Activated naive CD4-positive, alpha-beta T cell treated with anti-CD3 and anti-CD28 coated beads, Interleukin-2, amount 10 ng/mL, durations not matched to agents 7 days and 5 days (primary cell): ENCODE results near the gene GMCL1.
"Not testable (repeated sequence)": the region's sequence is repeated elsewhere in the genome, so short reads cannot be mapped to it uniquely, and the experiment has no call there.

ENCODE experiments used
- CTCF ChIA-PET: fragments of 350-600 bp; sonication (Branson Sonifier 250); formaldehyde crosslinking; loops from one replicate; lab custom pipeline; 2021; ENCODE audit warnings: antibody characterized with exemption; lab: Charles Lee
- DNase-seq: peaks from one replicate; pipeline ENCODE4 v3.0.0-alpha.2; 2020
- H3K27ac Mint-ChIP-seq: one replicate; pipeline ENCODE4 v1.8.0; 2021; ENCODE audit warnings: mild to moderate bottlenecking, moderate library complexity, mixed read lengths
- H3K27me3 Mint-ChIP-seq: one replicate; pipeline ENCODE4 v1.8.0; 2021; ENCODE audit warnings: mild to moderate bottlenecking, mixed read lengths
- H3K36me3 Mint-ChIP-seq: one replicate; pipeline ENCODE4 v1.8.0; 2021; ENCODE audit warnings: mixed read lengths
- H3K4me1 Mint-ChIP-seq: one replicate; pipeline ENCODE4 v1.8.0; 2021; ENCODE audit warnings: mixed read lengths
- H3K4me3 Mint-ChIP-seq: one replicate; pipeline ENCODE4 v1.8.0; 2021; ENCODE audit warnings: mild to moderate bottlenecking, moderate library complexity, mixed read lengths
- H3K9me3 Mint-ChIP-seq: one replicate; pipeline ENCODE4 v1.8.0; 2021; ENCODE audit warnings: mixed read lengths

GMCL1 gene

DNA sequence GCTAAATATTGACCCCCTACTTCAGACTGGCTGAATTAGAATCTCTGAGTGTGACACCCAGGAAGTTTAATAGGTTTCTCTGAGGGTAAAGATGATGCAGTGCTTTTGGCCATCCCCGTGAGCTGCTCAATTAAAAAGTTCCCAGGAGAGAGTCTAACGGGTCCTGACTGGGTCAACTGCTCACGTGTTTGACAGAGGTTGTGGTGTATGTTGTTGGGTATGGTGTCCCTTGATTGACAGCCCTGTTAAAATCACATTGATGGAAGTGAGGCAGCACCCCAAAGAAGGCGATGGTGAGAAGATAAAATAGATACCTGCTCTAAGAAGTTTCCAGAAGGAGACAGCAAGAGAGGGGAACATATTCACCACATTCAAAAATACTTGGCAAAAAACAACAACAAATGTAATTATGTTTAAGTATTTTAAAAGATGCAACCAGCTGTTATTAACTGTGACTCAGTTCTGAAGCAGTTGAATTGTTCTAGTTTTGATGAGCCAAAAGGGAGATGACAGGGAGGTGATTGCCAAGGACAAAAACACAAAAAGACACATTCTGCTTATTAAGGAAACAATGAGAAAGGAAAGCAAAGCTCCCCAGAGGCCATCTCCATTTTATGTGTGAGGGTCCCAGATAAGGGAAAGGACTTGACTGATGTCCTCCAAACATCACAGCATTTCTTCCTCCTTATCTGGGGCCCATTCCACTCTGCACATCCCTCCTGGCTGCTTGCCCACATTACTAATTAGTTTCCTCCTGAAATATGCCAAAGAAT is 11.5 kb upstream of the GMCL1 start:
- CTCF ChIA-PET, result interaction anchor here (0.8 to 13.0 kb wide), 7 partner anchors 16 to 269 kb away, joined by 3 to 230 read pairs (median 4); no protein-coding TSS in a partner anchor
- Mint-ChIP-seq H3K36me3 (peaks cover 18% of the 10 kb centered on the region), H3K9me3 (no peaks in the 10 kb centered on the region), H3K4me3 (no peak overlapping the region), H3K4me1 (peaks cover 7% of the 10 kb centered on the region), H3K27me3 (no peaks in the 10 kb centered on the region), H3K27ac (no peak overlapping the region)
- DNase-seq, result no peak

DNA sequence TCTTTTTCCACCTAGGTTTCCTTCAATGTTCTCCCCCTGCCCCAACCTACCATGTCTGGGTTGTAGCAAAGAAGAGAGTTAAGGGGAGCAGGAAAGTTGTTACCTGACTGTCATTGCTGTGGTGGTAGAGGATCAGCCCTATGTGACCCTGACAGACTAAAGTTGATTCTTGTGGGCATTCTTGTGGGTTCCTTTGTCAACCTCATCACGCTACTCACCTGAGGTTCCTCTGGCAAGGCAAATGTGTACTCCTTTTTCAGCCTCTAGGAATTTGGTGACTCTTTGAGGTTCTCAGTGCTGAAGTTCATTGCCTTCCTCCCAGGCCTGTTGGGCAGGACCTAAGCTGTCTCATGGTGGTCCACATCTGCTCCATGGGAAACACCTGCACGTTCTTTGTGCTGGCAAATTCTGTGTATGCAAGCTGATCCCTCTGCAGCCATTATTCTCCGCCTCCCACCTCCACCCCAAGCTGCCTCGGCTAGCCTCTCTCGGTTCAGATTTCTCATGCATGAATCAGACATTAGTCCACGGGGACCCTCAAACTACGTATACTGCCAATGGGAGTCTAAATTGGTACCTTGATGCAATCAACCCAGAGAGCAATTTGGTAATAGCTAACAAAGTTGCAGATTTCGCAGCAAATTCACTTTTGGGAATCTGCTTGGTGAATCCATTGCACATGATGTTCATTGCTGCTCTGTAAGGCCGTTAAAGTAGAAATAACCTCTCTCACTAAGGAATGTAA is 1.5 kb upstream of the GMCL1 start:
- peaks cover 12% of the 10 kb centered on the region for H3K36me3 Mint-ChIP-seq
- DNase-seq, result no peak
- peaks cover 48% of the 10 kb centered on the region for H3K4me1 Mint-ChIP-seq
- H3K27ac Mint-ChIP-seq, result peak overlapping the region; percentile 95
- H3K27me3 Mint-ChIP-seq, result peaks cover 4% of the 10 kb centered on the region
- no peaks in the 10 kb centered on the region for H3K9me3 Mint-ChIP-seq
- CTCF ChIA-PET, result interaction anchor here (1.3 to 2.2 kb wide), 4 partner anchors 8 to 103 kb away, joined by 4 to 9 read pairs (median 6); no protein-coding TSS in a partner anchor
- peak overlapping the region; percentile 98 for H3K4me3 Mint-ChIP-seq

DNA sequence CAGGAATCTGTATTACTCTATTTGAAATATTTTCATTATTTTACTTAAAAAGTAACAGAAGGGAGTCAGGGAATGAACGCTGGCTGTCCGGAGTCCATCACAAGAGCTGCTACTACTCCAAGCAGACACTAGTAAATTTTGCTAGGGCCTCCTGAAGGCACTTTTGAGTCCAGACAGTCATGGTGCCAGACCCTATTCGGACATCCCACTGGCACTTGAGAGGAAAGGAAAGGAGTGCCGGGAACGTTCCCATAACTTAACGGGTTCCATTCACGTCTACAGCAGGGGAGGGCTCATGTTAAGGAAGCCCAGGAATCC is 563 bp upstream of the GMCL1 start:
- no peak for DNase-seq
- Mint-ChIP-seq H3K4me3 (peak overlapping the region; percentile 98), H3K27ac (peak overlapping the region; percentile 95), H3K4me1 (peaks cover 54% of the 10 kb centered on the region), H3K9me3 (no peaks in the 10 kb centered on the region), H3K36me3 (peaks cover 14% of the 10 kb centered on the region), H3K27me3 (peaks cover 4% of the 10 kb centered on the region)
- CTCF ChIA-PET, result interaction anchor here (1.3 to 2.2 kb wide), 3 partner anchors 9 to 104 kb away, joined by 4 to 9 read pairs (median 6); no protein-coding TSS in a partner anchor

DNA sequence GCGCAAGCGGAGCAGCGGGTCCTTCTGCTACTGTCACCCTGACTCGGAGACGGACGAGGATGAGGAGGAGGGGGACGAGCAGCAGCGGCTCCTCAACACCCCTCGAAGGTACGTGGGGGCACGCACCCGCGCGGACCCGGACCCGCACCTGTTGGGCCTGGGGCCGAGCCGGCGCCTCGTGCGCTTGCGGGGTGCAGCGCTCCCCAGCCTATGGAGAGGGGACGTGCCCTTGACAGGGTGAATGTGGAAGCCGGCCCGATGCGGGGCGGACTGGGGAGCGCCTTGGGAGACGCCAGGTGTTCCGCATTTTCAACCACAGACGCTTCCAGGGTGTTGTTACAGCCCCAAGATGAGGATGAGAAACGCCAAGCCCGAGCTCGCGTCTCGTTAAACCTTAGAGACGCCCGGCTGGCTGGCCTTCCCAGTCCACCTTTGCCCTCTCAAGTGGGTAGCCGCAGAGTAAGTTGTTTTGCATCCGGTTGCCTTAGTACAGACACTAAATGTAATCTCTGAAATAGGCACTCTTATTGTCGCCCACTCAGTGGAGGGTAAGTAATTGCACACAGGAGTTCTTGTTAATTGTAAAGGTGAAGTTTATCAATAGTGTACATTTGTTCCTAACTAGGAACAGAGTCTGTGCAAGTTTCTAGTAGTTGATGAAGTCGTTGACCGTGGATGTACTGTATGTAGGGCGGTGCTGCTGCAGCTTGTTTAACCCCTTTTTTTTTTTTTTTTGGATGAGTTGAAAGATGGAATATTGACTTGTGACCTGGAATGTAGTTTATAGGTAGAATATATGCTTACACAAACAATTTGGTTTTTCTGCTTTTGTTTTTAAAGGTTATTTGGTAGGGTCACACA is 815 bp downstream of the GMCL1 start:
- H3K27ac Mint-ChIP-seq, result peak overlapping the region; percentile 95
- H3K27me3 Mint-ChIP-seq, result peaks cover 4% of the 10 kb centered on the region
- peaks cover 24% of the 10 kb centered on the region for H3K36me3 Mint-ChIP-seq
- CTCF ChIA-PET, result interaction anchor here (2.0 kb wide), 1 partner anchor 106 kb away, joined by 6 read pairs; no protein-coding TSS in a partner anchor
- no peaks in the 10 kb centered on the region for H3K9me3 Mint-ChIP-seq
- peak; percentile 69 for DNase-seq
- peak overlapping the region; percentile 98 for H3K4me3 Mint-ChIP-seq
- peaks cover 64% of the 10 kb centered on the region for H3K4me1 Mint-ChIP-seq

DNA sequence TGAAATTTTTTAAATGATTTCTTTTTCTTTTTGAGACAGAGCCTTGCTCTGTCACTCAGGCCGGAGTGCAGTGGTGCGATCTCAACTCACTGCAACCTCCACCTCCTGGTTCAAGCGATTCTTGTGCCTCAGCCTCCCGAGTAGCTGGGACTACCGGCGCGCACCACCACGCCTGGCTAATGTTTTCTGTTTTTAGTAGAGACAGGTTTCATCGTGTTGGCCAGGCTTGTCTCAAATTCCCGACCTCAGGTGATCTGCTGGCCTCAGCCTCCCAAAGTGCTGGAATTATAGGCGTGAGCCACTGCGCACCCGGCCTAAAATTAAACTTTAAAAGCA is 1.4 kb downstream of the GMCL1 start:
- H3K27me3 Mint-ChIP-seq, DNase-seq, H3K9me3 Mint-ChIP-seq: not testable (repeated sequence)
- H3K4me1 Mint-ChIP-seq, result peaks cover 70% of the 10 kb centered on the region
- peak overlapping the region; percentile 98 for H3K4me3 Mint-ChIP-seq
- H3K27ac Mint-ChIP-seq, result peak overlapping the region; percentile 67
- CTCF ChIA-PET, result interaction anchor here (2.0 kb wide), 1 partner anchor 106 kb away, joined by 6 read pairs; no protein-coding TSS in a partner anchor
- peaks cover 24% of the 10 kb centered on the region for H3K36me3 Mint-ChIP-seq

DNA sequence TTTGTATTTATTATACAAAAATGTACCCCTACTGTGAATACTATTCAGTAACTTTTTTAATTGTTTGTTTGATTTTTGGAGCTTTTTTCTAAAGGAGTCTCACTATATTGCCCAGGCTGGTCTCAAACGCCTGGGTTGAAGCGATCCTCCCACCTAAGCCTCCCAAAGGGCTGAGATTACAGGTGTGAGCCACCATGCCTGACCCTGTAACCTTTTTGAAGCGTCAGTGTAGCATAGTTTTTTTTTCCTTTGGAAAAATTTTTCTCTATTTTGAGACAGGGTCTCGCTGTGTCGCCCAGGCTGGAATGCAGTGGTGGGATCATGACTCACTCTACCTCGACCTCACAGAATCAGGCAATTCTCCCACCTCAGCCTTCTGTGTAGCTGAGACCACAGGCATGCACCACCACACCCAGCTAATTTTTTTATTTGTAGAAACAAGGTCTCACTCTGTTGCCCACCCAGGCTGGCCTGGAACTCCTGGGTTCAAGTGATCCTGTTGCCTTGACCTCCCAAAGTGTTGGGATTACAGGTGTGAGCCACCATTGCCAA is 2.0 kb downstream of the GMCL1 start:
- peak overlapping the region; percentile 50 for H3K4me3 Mint-ChIP-seq
- H3K4me1 Mint-ChIP-seq, result peaks cover 75% of the 10 kb centered on the region
- peaks cover 4% of the 10 kb centered on the region for H3K27me3 Mint-ChIP-seq
- peak overlapping the region; percentile 43 for H3K27ac Mint-ChIP-seq
- DNase-seq, result no peak
- peaks cover 28% of the 10 kb centered on the region for H3K36me3 Mint-ChIP-seq
- H3K9me3 Mint-ChIP-seq, result no peaks in the 10 kb centered on the region
- CTCF ChIA-PET, result interaction anchor here (0.6 to 2.0 kb wide), 2 partner anchors 16 to 107 kb away, joined by 4 to 6 read pairs; no protein-coding TSS in a partner anchor

DNA sequence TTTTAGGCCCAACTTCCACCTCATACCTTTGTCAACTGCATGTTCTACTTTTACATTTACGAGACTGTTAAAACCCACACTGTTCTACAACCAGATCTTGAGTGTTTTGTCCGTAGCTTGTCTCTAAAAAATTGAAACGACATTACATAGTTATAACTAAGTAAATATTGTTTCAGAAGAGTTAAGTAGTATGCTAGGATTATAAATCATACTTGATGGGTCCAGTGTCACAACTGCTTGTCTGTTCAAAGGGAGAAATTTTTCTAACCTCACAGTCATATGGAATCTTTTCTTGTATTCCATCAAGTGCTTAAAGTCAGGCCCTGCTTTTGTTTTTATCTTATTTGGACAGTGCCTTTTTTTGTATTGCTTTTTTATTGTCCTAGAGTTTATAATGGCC is 4.3 kb downstream of the GMCL1 start:
- CTCF ChIA-PET, result no interaction called here
- Mint-ChIP-seq H3K9me3 (no peaks in the 10 kb centered on the region), H3K27ac (no peak overlapping the region), H3K4me1 (peaks cover 60% of the 10 kb centered on the region), H3K27me3 (peaks cover 4% of the 10 kb centered on the region), H3K4me3 (no peak overlapping the region), H3K36me3 (peaks cover 37% of the 10 kb centered on the region)
- no peak for DNase-seq

DNA sequence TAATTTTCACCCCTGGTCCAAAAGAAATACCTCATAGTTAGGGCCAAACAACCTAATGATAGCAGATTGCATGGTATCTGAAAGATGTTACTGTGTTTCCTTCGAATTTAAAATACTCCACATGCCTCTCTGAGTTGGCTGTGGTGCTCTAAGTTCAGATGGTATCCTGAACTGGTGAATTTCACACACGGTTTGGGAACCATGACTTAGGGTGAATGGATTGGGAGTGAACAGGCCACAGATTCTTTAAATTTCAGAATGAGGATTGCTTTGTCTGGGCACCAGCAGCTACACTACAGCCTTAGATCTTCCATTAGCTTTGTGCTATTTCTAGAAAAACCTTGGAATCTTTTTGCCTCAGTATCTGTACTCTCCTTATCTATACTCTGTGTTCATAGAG is 6.2 kb downstream of the GMCL1 start:
- no peak overlapping the region for H3K4me3 Mint-ChIP-seq
- DNase-seq, result no peak
- no peaks in the 10 kb centered on the region for H3K9me3 Mint-ChIP-seq
- peaks cover 39% of the 10 kb centered on the region for H3K36me3 Mint-ChIP-seq
- peaks cover 51% of the 10 kb centered on the region for H3K4me1 Mint-ChIP-seq
- H3K27ac Mint-ChIP-seq, result no peak overlapping the region
- CTCF ChIA-PET, result interaction anchor here (1.2 kb wide), 1 partner anchor 111 kb away, joined by 3 read pairs; no protein-coding TSS in a partner anchor
- H3K27me3 Mint-ChIP-seq, result no peaks in the 10 kb centered on the region

DNA sequence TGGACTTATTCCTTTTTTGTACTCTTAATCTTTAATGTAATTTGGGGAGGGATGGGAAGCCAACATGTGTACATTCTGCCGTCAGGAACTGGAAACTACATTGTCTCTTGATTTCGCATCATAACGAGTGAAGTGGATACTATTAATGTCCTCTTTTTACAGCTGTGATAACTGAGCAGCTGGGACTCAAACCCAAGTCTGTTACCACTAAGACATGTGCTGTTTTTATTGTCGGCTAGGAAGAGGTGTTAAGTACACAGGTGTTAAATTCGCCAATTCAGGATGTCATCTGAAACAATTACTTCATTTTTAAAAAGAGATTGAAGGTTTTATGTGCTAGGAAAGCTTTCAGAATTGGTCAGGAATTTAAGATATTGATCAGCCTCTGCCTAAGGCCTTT is 6.9 kb downstream of the GMCL1 start:
- H3K9me3 Mint-ChIP-seq, result no peaks in the 10 kb centered on the region
- no peaks in the 10 kb centered on the region for H3K27me3 Mint-ChIP-seq
- no peak overlapping the region for H3K27ac Mint-ChIP-seq
- CTCF ChIA-PET, result interaction anchor here (1.2 kb wide), 1 partner anchor 112 kb away, joined by 3 read pairs; no protein-coding TSS in a partner anchor
- H3K36me3 Mint-ChIP-seq, result peaks cover 38% of the 10 kb centered on the region
- no peak for DNase-seq
- H3K4me1 Mint-ChIP-seq, result peaks cover 46% of the 10 kb centered on the region
- H3K4me3 Mint-ChIP-seq, result no peak overlapping the region

DNA sequence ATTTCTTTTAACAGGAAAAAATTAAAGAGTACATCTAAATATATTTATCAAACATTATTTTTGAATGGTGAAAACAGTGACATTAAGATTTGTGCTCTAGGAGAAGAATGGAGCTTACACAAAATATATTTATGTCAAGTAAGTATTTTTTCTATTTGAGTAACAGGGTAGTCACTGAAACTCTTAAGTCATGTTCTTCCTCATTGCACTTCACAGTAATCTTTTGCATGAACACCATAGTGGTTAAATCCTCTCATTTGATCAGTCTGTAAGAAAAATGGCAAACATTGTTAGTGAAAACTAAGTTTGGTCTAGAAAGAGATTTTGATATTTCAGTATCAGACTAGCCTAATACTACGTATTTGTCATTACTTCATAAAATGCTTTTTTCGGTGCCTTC is 8.1 kb downstream of the GMCL1 start:
- H3K27me3 Mint-ChIP-seq, result no peaks in the 10 kb centered on the region
- no peak overlapping the region for H3K27ac Mint-ChIP-seq
- H3K36me3 Mint-ChIP-seq, result peaks cover 39% of the 10 kb centered on the region

DNA sequence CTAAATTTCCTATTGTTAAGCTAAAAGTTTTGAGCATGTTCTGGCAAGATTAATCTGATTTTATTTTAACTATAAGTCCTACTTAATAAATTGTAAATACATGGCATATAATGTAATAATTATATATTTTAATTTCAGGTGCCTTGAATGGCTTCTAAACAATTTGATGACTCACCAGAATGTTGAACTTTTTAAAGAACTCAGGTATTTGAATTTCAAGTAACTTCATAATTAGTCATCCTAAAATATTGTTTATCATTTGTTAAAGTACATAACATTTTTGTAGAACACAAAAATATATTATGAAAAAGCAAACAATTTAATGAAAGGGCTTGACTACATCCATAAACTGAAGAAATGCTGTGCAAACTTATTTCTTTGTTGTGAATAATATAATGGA is 14.5 kb downstream of the GMCL1 start:
- Mint-ChIP-seq H3K4me1 (no peaks in the 10 kb centered on the region), H3K27ac (no peak overlapping the region), H3K4me3 (no peak overlapping the region), H3K9me3 (no peaks in the 10 kb centered on the region), H3K36me3 (peaks cover 38% of the 10 kb centered on the region), H3K27me3 (no peaks in the 10 kb centered on the region)
- no peak for DNase-seq
- CTCF ChIA-PET, result no interaction called here

More for the DNA sequence above, 8.1 kb downstream of the GMCL1 start:
- CTCF ChIA-PET, result no interaction called here
- DNase-seq, result no peak
- Mint-ChIP-seq H3K9me3 (no peaks in the 10 kb centered on the region), H3K4me1 (peaks cover 35% of the 10 kb centered on the region), H3K4me3 (no peak overlapping the region)

DNA sequence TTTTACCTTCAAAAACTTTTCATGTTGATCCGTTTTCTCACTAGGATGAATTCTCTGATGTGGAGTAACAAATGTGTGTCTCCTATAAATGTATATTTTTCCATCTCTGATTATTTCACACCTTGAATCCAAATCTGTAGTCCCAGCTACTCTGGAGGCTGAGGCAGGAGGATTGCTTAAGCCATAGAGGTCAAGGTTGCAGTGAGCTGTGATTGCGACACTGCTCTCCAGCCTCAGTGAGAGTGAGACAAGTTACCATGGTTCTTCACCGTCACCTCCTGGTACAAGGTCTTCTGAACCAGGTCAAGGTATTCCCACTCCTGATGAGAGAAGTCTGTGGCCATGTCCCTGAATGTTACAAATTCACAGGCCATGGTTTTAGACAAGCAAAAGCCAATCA is 15.1 kb downstream of the GMCL1 start:
- H3K4me3 Mint-ChIP-seq, result no peak overlapping the region
- CTCF ChIA-PET, result no interaction called here
- H3K27me3 Mint-ChIP-seq, result no peaks in the 10 kb centered on the region
- no peak overlapping the region for H3K27ac Mint-ChIP-seq
- H3K36me3 Mint-ChIP-seq, result peaks cover 39% of the 10 kb centered on the region
- no peaks in the 10 kb centered on the region for H3K4me1 Mint-ChIP-seq
- DNase-seq, result no peak
- H3K9me3 Mint-ChIP-seq, result no peaks in the 10 kb centered on the region

DNA sequence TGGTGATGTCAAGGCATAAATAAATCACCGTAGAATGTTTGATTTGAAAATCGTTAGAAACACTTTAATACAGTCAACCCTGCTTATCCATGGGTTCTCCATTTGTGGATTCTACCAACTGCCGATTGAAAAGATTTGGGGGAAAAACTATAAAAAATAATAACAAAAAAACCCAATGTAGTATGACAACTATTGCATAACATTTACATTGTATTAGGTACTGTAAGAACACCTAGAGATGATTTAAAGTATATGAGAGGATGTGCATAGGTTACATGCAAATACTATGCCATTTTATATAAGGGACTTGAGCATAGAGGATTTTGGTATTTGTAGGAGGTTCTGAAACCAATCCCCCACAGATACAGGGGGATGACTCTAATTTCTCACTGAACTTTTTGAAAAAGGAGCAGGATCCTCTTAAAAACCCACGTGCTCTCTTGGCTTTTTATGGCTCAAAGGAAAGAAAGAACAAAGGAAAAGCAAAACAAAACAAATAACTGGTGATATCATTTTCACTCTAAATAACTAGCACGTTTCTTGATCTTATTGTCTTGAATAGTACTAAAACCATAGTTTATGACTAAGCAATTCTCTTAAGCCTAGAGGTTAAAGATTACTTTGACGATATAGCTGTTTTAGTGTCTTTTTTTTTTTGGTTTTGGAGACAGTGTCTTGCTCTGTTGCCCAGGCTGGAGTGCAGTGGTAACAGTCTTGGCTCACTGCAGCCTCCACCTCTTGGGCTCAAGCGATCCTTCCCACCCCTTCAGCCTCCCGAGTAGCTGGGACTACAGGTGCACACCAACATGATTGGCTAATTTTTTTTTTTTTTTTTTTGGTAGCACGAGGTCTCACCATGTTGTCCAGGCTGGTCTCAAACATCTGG is 17.0 kb downstream of the GMCL1 start:
- CTCF ChIA-PET, result no interaction called here
- Mint-ChIP-seq H3K4me3 (no peak overlapping the region), H3K27me3 (no peaks in the 10 kb centered on the region), H3K27ac (no peak overlapping the region), H3K36me3 (peaks cover 39% of the 10 kb centered on the region), H3K9me3 (no peaks in the 10 kb centered on the region), H3K4me1 (no peaks in the 10 kb centered on the region)
- DNase-seq, result no peak
